DMS114 treated with DMSO at 0.1 percent for 48 hours (cell line): ENCODE data around the gene GPR161.

ENCODE experiments used
- DNase-seq: peaks from one replicate; lab custom pipeline; 2025; ENCODE audit not compliant: unreplicated experiment; lab: John Stamatoyannopoulos, UW

The GPR161 gene

DNA sequence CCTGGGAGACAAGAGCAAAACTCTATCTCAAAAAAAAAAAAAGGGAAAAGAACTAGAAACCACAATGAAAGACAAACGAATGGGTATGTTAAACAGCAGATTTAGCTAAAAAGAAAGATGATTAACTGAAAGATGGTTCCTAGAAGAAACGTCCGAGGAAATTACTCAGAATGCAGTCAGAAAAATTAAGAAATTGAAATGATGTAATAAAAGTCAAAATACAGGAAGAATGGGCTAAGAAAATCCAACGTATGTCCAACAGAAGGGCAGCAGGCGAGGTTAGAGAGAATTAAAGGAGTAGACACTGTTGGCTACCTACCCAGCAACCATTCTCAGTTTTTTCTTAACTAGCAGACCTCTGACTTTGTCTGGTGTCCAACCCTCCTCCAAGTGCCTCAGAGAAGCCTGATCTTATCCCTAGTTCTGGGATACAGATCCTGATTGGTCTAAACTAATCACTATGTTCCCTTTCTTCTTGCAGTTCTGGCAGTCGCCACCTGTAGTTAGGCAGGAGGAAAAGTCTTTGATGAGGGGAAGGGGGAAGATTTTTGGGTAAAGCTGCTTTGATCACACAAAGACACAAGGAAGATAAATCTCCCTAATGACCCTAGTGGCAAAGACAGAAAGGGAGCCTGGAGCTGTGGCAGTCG, 25.7 kb downstream of the GPR161 start:
- no peak for DNase-seq

DNA sequence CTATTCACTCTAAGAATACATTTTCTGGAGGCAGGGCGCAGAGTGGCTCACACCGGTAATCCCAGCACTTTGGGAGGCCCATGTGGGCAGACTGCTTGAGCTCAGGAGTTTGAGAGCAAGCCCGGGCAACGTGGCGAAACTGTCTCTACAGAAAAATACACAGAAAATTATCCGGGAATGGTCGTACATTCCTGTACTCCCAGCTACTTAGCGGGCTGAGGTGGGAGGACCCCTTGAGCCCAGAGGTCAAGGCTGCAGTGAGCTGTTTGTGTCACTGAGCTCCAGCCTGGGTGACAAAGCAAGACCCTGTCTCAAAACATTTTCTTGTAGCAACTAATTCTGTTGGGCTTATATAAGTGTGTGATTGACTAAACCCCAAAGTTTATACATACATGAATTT, 30.5 kb downstream of the GPR161 start:
- DNase-seq, result no peak

DNA sequence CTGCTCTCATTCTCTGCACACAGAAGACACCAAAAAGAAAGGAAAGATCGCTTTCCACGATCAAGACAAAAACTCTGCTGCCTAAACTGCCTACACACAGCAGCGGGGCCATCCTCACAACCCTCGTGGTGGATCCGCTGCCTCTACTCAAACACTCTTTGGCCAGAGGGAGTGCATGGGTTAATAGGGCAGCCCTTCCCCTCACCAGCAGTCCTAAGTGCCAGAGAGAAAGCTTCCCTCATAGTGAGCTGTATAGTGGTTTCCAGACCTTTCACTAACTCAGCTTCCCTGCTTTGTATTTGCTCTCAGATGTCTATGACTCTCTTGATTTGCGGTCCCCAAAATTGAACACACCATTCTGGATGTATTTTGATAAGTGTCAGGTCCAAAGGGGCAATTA, 30.9 kb downstream of the GPR161 start:
- no peak for DNase-seq

DNA sequence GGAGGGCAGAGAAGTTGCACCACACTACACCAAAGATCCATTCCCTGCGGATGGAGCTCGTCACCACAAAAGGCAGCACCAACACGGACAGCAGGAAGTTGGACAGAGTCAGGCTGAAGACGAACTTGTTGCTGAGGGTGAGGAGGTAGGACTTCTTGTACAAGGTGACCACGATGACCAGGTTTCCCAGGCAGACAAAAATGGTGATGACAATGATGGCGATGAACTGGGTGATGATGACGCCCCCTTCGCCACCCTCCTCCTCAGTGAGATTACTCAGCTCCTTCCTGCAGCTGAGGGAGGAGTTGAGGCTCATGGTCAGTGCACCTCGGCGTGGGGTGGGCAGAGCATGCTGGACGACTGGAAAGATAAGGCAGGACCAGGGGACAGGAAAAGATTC, 32.2 kb downstream of the GPR161 start:
- DNase-seq, result no peak

DNA sequence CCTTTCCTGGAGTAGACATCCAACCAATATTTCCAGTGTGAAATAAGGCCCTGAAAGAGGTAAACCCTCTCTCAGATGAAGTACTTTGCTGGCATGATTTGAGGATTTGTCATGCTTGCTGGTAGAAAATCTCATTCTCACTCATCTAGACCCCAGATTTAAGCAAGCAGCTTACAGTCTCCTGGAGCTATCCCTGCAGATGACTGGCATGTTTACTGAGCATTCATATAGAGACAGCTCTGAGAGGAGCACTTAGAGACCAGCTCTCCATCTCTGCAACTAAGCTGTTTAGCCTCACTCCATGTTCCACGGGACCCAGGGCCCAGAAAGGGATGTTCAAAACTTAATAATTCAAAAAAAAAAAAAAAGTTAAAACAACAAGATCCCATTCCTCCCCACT, 34.2 kb downstream of the GPR161 start:
- DNase-seq, result no peak

DNA sequence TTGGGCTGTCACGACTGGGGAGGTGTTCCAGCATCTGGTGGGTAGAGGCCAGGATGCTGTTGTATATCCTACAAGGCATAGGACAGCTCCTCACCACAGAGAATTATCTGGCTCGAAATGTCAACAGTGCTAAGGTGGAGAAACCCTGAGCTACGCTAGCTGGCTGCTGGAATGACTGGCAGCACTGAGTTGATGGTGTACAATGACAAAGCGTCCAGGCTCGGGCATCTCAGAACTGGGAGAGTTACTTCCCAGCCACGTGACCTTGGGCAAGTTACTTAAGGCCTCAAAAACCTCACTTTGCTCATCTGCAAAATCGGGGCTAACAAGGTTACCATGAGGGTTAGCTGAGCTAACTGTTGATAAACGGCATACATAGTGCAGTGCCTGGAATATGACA, 35.4 kb downstream of the GPR161 start:
- no peak for DNase-seq

DNA sequence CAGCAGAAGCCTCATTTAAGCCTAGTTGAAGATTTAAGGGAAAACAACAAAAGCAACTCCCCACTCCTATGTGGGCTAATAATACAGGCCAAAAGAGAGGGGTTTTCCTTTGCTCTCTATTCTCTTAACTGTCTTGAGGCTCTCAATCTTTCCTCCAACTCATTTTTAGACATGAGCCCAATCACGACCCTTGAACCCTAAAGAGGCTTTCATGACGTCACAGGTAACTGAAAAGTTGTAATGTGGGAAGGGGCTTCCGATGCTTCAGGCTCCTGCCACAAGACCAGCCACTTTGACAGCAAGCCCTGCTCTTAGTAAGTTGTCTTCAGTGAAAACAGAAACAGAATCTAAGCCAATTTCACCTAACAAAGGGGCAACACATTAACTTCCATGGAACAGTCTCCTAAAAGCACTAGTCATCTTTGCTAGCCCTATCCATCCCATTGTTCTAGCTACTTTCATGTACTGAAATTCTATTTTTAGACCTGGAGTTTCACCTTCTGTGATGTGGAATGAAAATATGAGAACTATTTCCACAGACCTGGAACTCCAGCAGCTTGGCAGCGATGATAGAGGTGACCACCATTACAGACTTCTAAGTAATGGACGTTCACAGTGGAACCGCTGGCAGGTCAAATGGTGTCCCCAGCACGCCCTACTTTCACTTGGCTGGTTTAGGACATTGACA, 36.3 kb downstream of the GPR161 start:
- DNase-seq, result no peak

- no peak for DNase-seq
These were observed 37.4 kb downstream of the GPR161 start for GRCh38 chr1:168099337-168099801.

- no peak for DNase-seq
These were observed 38.0 kb downstream of the GPR161 start for GRCh38 chr1:168098534-168099320.

- no peak for DNase-seq
These were observed 38.7 kb downstream of the GPR161 start for GRCh38 chr1:168097921-168098528.

DNA sequence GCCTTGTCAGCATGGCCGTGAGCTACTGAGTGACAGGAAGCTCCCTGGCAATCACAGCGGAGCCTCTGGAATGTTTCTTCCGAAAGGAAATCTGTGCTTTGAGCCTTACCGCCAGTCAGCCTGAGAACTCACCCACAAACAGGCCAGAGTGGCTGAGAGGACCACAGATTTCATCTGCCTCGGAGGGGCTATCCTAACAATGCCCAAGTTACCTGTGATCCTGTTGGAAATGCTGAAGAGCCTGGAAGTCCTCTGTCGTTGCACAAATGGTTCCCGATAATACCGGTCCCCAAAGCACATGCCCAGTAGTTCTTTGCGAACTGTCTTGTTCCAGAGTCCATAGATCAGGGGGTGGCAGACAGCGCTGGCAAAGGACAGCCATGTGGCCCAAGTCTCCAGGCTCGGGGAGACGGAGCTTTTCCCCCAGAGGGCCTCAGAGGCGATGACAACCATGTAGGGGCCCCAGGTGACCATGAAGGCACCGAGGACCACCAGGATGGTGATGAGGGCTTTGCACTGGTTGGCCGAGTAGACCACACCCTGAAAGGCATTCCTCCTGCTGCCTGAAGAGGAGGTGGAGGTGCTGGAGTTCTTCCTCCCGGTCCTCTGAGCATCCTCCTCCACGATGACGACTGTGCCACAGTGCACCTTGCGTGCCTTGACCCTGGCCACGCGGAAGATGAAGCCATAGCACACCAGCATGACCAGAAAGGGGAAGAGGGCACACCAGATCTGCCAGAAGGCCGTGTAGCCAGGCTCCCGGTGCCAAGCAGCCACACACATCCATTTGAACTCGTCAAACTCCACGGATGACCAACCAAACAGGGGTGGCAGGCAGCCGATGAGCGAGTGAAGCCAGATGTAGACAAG, 40.2 kb downstream of the GPR161 start:
- DNase-seq, result no peak

- no peak for DNase-seq
These were observed 41.3 kb downstream of the GPR161 start for GRCh38 chr1:168095476-168095875.

DNA sequence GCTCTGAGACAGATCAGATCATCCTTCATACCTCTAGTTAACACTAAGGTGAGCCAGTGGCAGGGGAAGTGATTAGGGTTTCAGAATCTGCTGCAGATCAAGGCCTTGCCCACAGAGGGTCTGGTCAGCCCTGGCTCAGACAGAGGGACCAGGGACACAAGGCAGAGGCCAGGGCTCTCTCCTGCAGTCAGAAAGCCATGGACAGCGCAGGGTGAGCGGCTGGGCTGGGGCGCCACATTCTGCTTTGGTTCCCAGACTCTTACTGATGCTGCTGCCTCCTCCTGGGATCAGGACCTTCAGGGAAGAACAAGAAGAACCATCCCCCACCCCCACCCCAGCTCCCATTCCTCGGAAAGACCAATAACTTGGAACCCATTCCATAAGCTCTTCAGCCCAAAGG, 43.1 kb downstream of the GPR161 start:
- DNase-seq, result no peak

DNA sequence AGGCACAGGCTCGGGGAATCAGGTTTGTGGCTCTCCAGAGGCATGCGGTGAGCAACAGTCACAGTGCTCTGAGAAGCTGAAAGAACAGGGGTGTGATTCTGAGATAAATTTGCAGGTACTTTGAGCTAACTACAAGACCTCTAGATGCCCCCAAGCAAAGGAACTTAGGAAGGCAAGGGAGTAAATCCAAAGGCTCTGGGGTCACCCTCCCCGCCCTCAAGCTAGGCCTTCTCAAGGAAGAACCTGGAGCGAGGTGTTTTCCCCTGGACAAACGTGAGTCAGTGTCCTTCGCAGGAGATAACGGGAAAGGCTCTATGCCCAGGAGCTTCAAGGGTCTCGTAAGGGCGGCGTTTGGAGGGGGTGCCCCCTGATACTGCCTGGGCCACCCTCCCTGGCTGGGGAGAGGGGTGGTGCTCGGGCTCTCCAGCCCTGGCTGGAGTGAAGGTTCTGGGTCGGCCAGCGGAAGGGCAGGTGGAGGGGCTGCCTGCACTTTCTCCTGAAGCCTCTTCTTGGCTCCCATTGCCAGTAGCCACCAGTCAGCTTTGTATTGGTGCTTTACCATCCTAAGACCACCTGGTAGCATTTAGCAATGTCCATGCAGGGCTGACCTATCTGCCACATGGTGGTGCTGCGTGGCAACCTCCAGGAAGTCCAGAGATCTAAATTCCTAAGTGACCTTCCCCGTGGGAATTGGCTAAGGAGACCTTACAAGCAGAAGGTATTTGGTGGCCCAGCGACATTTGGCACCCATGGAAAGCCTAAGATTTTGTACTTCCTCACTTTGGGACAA, 44.0 kb downstream of the GPR161 start:
- no peak for DNase-seq

DNA sequence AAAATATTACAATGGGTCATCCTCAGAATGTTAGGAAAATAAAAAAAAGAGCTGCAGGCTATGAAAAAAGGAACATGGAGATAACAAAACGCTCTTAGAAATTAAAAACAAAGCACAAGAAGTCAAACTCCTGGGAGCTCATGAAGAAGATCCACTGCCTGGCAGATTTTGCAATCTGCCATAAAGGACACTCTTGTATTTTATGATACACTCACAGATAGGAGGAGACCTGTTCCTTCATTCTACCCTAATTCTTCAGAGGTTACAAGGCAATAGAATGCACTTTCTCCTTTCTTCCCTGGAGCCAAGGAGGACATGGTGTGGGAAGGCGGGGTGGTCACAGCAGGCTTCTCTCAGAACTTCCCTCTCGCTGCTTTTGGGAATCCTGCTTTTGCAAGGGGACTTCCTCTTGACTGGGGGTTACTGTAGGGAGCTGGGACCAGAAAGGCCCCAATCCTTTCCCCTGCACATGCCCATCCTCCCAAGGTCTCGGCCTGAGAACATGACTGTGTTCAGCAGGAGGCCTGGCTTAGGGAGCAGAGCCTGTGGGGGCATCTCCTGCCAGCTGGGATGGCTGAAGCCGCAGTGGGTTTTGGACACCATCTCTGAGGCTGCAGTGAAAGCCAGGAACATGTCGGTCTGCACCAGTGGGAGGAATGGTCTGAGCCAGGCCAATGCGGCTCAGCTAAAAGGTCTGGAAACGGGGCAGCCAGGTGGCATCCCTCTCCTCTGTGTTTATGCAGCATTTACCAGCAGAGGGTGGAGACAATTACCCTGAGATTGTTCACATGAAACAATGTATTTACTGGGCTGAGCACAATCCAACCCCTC, 44.8 kb downstream of the GPR161 start:
- no peak for DNase-seq

GRCh38 chr1:168091063-168091462, 45.7 kb downstream of the GPR161 start:
- no peak for DNase-seq

- no peak for DNase-seq
These were observed 46.3 kb downstream of the GPR161 start for GRCh38 chr1:168090395-168090794.

GRCh38 chr1:168089979-168090337, 46.8 kb downstream of the GPR161 start:
- no peak for DNase-seq

DNA sequence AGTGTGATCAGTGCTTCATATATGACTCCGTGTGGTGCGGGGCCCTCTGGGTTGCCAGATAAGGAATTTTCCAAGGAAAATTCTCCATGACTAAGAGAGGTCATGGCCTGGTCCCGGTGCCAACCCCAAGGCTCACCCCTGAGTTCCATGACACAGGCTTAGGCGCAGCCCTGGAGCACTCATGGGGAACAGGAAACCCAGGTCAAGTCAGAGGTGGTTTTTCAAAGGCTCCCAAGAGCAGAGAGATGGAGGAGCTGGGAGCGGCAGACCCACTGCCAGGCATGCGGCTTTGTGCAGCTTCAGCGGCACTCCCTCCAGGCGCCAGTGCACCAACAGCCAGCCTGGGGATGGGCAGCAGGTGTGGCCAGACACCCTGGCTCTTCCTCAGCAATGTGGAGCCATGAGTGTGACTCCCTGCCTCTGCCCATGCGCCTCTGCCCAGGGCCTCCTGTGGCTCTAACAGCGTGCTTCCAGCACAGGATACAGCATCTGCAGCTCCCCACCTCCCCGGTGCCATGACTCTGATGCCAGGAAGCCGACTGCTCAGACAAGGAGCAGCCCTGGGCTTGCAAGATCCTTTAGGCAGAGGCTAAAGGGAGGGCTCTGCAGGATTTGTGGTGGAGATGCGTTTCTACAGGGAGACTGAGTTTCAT, 47.3 kb downstream of the GPR161 start:
- DNase-seq, result no peak
